Neural cell (in vitro differentiated cells): ENCODE data around the gene PRELID1. TPM values are rescaled to one million over a fixed set of nuclear protein-coding genes. Genes with fewer than 3 reads are reported as not detected.

ENCODE experiments used
- H2AFZ ChIP-seq: fragments of 200-600, 300-800 bp; sonication (generic), shearing (Covaris generic); 2 replicates; pipeline ENCODE4 v1.6.0; 2014; ENCODE audit warnings: low read depth, mild to moderate bottlenecking, antibody characterized with exemption, low read length, moderate library complexity
- H3F3A ChIP-seq: fragments of 200-600 bp; shearing (Covaris generic); 2 replicates; pipeline ENCODE4 v1.6.1; 2016; ENCODE audit warnings: mild to moderate bottlenecking, moderate library complexity, mixed read lengths, antibody characterized with exemption, low read length; ENCODE audit not compliant: insufficient read depth, poor library complexity, severe bottlenecking
- H3K27ac ChIP-seq: fragments of 200-600, 300-800 bp; sonication (generic), shearing (Covaris generic); 2 replicates; pipeline ENCODE4 v1.5.1; 2014; ENCODE audit warnings: mild to moderate bottlenecking, low read length, moderate library complexity
- H3K27me3 ChIP-seq: fragments of 300-800, 200-600 bp; sonication (generic), shearing (Covaris generic); 2 replicates; pipeline ENCODE4 v1.6.0; 2014; ENCODE audit warnings: mild to moderate bottlenecking, low read depth, low read length, moderate library complexity; ENCODE audit not compliant: insufficient read depth
- H3K36me3 ChIP-seq: fragments of 300-800, 200-600 bp; sonication (generic), shearing (Covaris generic); 2 replicates; pipeline ENCODE4 v1.5.1; 2014; ENCODE audit warnings: mild to moderate bottlenecking, antibody characterized with exemption, low read length, moderate library complexity; ENCODE audit not compliant: insufficient read depth
- H3K4me2 ChIP-seq: fragments of 300-800, 200-600 bp; sonication (generic), shearing (Covaris generic); 2 replicates; pipeline ENCODE4 v1.6.0; 2014; ENCODE audit warnings: mild to moderate bottlenecking, low read length
- H3K4me3 ChIP-seq: fragments of 300-800, 200-600 bp; sonication (generic), shearing (Covaris generic); 2 replicates; pipeline ENCODE4 v1.5.1; 2014; ENCODE audit warnings: mild to moderate bottlenecking, low read length, moderate library complexity
- H3K79me2 ChIP-seq: fragments of 200-600 bp; shearing (Covaris generic); replicated peaks from 2 replicates; pipeline ENCODE4 v1.6.0; 2014; ENCODE audit warnings: mild to moderate bottlenecking, low read length, moderate library complexity; ENCODE audit not compliant: insufficient read depth
- H3K9ac ChIP-seq: fragments of 300-800, 200-600 bp; sonication (generic), shearing (Covaris generic); 2 replicates; pipeline ENCODE4 v1.6.1; 2016; ENCODE audit warnings: mild to moderate bottlenecking, low read length, mixed read lengths
- H3K9me2 ChIP-seq: fragments of 200-600 bp; shearing (Covaris generic); 2 replicates; pipeline ENCODE4 v1.6.1; 2016; ENCODE audit warnings: mild to moderate bottlenecking, low read length, mixed read lengths; ENCODE audit not compliant: insufficient read depth
- H3K9me3 ChIP-seq: fragments of 200-600, 300-800 bp; sonication (generic), shearing (Covaris generic); 2 replicates; pipeline ENCODE4 v1.6.1; 2016; ENCODE audit warnings: mild to moderate bottlenecking, mixed run types, low read length, moderate library complexity, mixed read lengths
- H4K20me1 ChIP-seq: fragments of 200-600 bp; shearing (Covaris generic); 2 replicates; pipeline ENCODE4 v1.6.1; 2016; ENCODE audit warnings: mild to moderate bottlenecking, mixed run types; ENCODE audit not compliant: insufficient read depth
- CTCF ChIP-seq: fragments of 450-650 bp; IDR thresholded peaks from 2 replicates; pipeline ENCODE4 v1.5.1; 2014; ENCODE audit warnings: antibody characterized with exemption, mild to moderate bottlenecking, moderate library complexity; ENCODE audit not compliant: poor library complexity, severe bottlenecking
- EP300 ChIP-seq: fragments of 450-650 bp; conservative IDR thresholded peaks from 2 replicates; pipeline ENCODE4 v1.6.1; 2014; ENCODE audit warnings: antibody characterized with exemption, mild to moderate bottlenecking, moderate library complexity; ENCODE audit not compliant: poor library complexity, severe bottlenecking
- EZH2 ChIP-seq: fragments of 200-600, 300-800 bp; shearing (Covaris generic), sonication (generic); IDR thresholded peaks from 2 replicates; pipeline ENCODE4 v1.6.1; 2014; ENCODE audit warnings: antibody characterized with exemption, low read length, borderline replicate concordance, mild to moderate bottlenecking; ENCODE audit not compliant: insufficient read depth, poor library complexity, severe bottlenecking
- MXI1 ChIP-seq: fragments of 450-650 bp; conservative IDR thresholded peaks from 2 replicates; pipeline ENCODE4 v1.6.1; 2014; ENCODE audit warnings: antibody characterized with exemption, mild to moderate bottlenecking; ENCODE audit not compliant: poor library complexity, severe bottlenecking
- POLR2AphosphoS5 ChIP-seq: IDR thresholded peaks from 2 replicates; pipeline ENCODE4 v1.6.1; 2012
- RAD21 ChIP-seq: fragments of 450-650 bp; conservative IDR thresholded peaks from 2 replicates; pipeline ENCODE4 v1.6.1; 2014; ENCODE audit warnings: antibody characterized with exemption, mild to moderate bottlenecking, moderate library complexity
- REST ChIP-seq: IDR thresholded peaks from 2 replicates; pipeline ENCODE4 v1.6.1; 2012; ENCODE audit warnings: borderline replicate concordance
- SMC3 ChIP-seq: fragments of 450-650 bp; conservative IDR thresholded peaks from 2 replicates; pipeline ENCODE4 v1.6.1; 2014; ENCODE audit warnings: antibody characterized with exemption, mild to moderate bottlenecking, moderate library complexity; ENCODE audit not compliant: poor library complexity
- TAF1 ChIP-seq: IDR thresholded peaks from 2 replicates; pipeline ENCODE4 v1.6.1; 2012; ENCODE audit warnings: low read depth
- polyA plus RNA-seq: library from polyadenylated mRNA; depleted of rRNA; stranded (reverse); fragments of >200 nt; gene quantifications from 2 replicates; pipeline ENCODE4 v1.2.3, GENCODE V29; 2014

PRELID1 gene
- polyA plus RNA-seq, 1 donor from 2014 or later = 133 TPM

- H3K27ac ChIP-seq = no peak overlapping the region
- TF ChIP-seq REST = no peak
- TF ChIP-seq SMC3 = no peak
- TF ChIP-seq EZH2 = no peak
- TF ChIP-seq EP300 = no peak
- TF ChIP-seq CTCF = no peak
- TF ChIP-seq MXI1 = no peak
- no peak for TF ChIP-seq RAD21
- no peak for TF ChIP-seq POLR2AphosphoS5
- TF ChIP-seq TAF1 = no peak
- no peaks in the 10 kb centered on the region for H3K9me3 ChIP-seq
- no peak overlapping the region for H2AFZ ChIP-seq
- no peaks in the 10 kb centered on the region for H3F3A ChIP-seq
- H3K4me2 ChIP-seq = no peak overlapping the region
- no peak overlapping the region for H3K4me3 ChIP-seq
- H3K9ac ChIP-seq = no peak overlapping the region
- no peaks in the 10 kb centered on the region for H3K36me3 ChIP-seq
- H3K79me2 ChIP-seq = peaks cover 10% of the 10 kb centered on the region
- no peaks in the 10 kb centered on the region for H3K27me3 ChIP-seq
- no peaks in the 10 kb centered on the region for H3K9me2 ChIP-seq
- H4K20me1 ChIP-seq = no peaks in the 10 kb centered on the region
Measured at GRCh38 chr5:177355162-177355867, 51.7 kb downstream of the PRELID1 start.

DNA sequence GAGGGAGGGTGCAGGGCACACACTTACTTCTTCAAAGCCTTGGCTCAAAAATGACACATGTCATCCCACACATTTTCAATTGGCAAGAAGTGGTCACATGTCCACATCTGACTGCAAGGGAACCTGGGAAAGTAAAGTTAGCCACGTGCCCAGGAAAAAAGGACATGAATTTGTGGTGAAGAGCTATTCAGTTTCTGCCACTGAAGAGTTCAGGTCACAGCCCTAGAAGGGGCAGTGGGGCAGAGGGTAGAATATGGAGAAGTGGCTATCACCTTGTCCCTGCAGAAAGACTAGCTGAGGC, 52.2 kb downstream of the PRELID1 start:
- Histone ChIP-seq H3K27me3 (no peaks in the 10 kb centered on the region), H4K20me1 (no peaks in the 10 kb centered on the region), H3K4me3 (no peak overlapping the region), H3K9me3 (no peaks in the 10 kb centered on the region), H3F3A (no peaks in the 10 kb centered on the region), H3K9ac (no peak overlapping the region), H2AFZ (no peak overlapping the region), H3K79me2 (peaks cover 5% of the 10 kb centered on the region), H3K9me2 (no peaks in the 10 kb centered on the region), H3K4me2 (no peak overlapping the region), H3K36me3 (no peaks in the 10 kb centered on the region), H3K27ac (no peak overlapping the region)
- TF ChIP-seq RAD21 = no peak
- TF ChIP-seq SMC3 = no peak
- TF ChIP-seq POLR2AphosphoS5 = no peak
- no peak for TF ChIP-seq EP300
- TF ChIP-seq REST = no peak
- no peak for TF ChIP-seq MXI1
- TF ChIP-seq EZH2 = no peak
- TF ChIP-seq TAF1 = no peak

Other genes starting within 250 kb of the PRELID1 start
- gene FGFR4, start 216.9 kb upstream of the PRELID1 start, polyA plus RNA-seq = 10.3 and 14.8 TPM in 2 replicates
- 12.8 and 15.0 TPM in 2 replicates for gene NSD1, start 170.0 kb upstream of the PRELID1 start, polyA plus RNA-seq
- 79.0 and 96.8 TPM in 2 replicates for gene RAB24, start 80 bp upstream of the PRELID1 start, polyA plus RNA-seq
- 6.8 and 9.3 TPM in 2 replicates for gene MXD3, start 8.1 kb downstream of the PRELID1 start, polyA plus RNA-seq
- 155 and 156 TPM in 2 replicates for gene LMAN2, start 47.9 kb downstream of the PRELID1 start, polyA plus RNA-seq
- 23.4 and 32.3 TPM in 2 replicates for gene RGS14, start 54.1 kb downstream of the PRELID1 start, polyA plus RNA-seq
- not detected in 2 replicates for gene SLC34A1, start 80.6 kb downstream of the PRELID1 start, polyA plus RNA-seq
- not detected in 2 replicates for gene PFN3, start 96.9 kb downstream of the PRELID1 start, polyA plus RNA-seq
- gene F12, start 105.8 kb downstream of the PRELID1 start, polyA plus RNA-seq = 1.4 and 7.8 TPM in 2 replicates
- 22.6 and 26.5 TPM in 2 replicates for gene GRK6, start 122.9 kb downstream of the PRELID1 start, polyA plus RNA-seq
- 44.1 and 46.6 TPM in 2 replicates for gene PRR7, start 143.0 kb downstream of the PRELID1 start, polyA plus RNA-seq
- 319 and 353 TPM in 2 replicates for gene DBN1, start 169.8 kb downstream of the PRELID1 start, polyA plus RNA-seq
- 21.0 and 45.4 TPM in 2 replicates for gene PDLIM7, start 193.8 kb downstream of the PRELID1 start, polyA plus RNA-seq
- gene DOK3, start 206.0 kb downstream of the PRELID1 start, polyA plus RNA-seq = 5.1 and 5.5 TPM in 2 replicates
- gene DDX41, start 213.2 kb downstream of the PRELID1 start, polyA plus RNA-seq = 113 and 212 TPM in 2 replicates